K562 (cell line): ENCODE measurements around the gene DPYSL4. TPM values are rescaled to one million over a fixed set of nuclear protein-coding genes. Genes with fewer than 3 reads are reported as not detected.

ENCODE experiments used
- ATF7 ChIP-seq: fragments of 450-650 bp; IDR thresholded peaks from 2 replicates; pipeline ENCODE4 v1.7.1; 2014; ENCODE audit warnings: mild to moderate bottlenecking, moderate library complexity
- GATAD2A ChIP-seq: fragments of 450-650 bp; IDR thresholded peaks from 2 replicates; pipeline ENCODE4 v1.6.1; 2017
- HDGF ChIP-seq: fragments of 450-650 bp; IDR thresholded peaks from 2 replicates; pipeline ENCODE4 v1.6.1; 2016
- HOXB6 ChIP-seq: fragments of 250-450 bp; sonication (Bioruptor Pico); IDR thresholded peaks from 2 replicates; pipeline ENCODE4 v1.5.1; 2022; ENCODE audit warnings: mild to moderate bottlenecking, borderline replicate concordance
- ILK ChIP-seq: fragments of 450-650 bp; IDR thresholded peaks from 2 replicates; pipeline ENCODE4 v1.6.1; 2016; ENCODE audit warnings: missing genetic modification characterization, low read depth, mild to moderate bottlenecking, missing compliant biosample characterization, moderate library complexity, borderline replicate concordance
- MCM3 ChIP-seq: fragments of 450-650 bp; IDR thresholded peaks from 2 replicates; pipeline ENCODE4 v1.6.1; 2016
- MXI1 ChIP-seq: IDR thresholded peaks from 2 replicates; pipeline ENCODE4 v1.6.1; 2011; ENCODE audit warnings: low read depth, mild to moderate bottlenecking, improper control_type of control experiment, low read length
- NFIX ChIP-seq: fragments of 250-450 bp; sonication (Bioruptor Pico); IDR thresholded peaks from 2 replicates; pipeline ENCODE4 v1.4.0; 2020; ENCODE audit warnings: low read depth, mild to moderate bottlenecking, moderate library complexity
- NFRKB ChIP-seq: fragments of 450-650 bp; IDR thresholded peaks from 2 replicates; pipeline ENCODE4 v1.6.1; 2016; ENCODE audit warnings: low read depth
- RB1 ChIP-seq: fragments of 450-650 bp; IDR thresholded peaks from 2 replicates; pipeline ENCODE4 v1.6.1; 2017; ENCODE audit warnings: low read depth, mild to moderate bottlenecking
- ZNF146 ChIP-seq: IDR thresholded peaks from one replicate; pipeline ENCODE4 v1.6.1; 2018; ENCODE audit warnings: missing compliant biosample characterization; ENCODE audit not compliant: unreplicated experiment
- ZNF507 ChIP-seq: conservative IDR thresholded peaks from 2 replicates; pipeline ENCODE4 v1.6.1; 2017; ENCODE audit warnings: missing genetic modification characterization, missing compliant biosample characterization
- polyA plus RNA-seq, 8 experiments: library from polyadenylated mRNA; depleted of rRNA in 4 of 8; stranded (reverse) in 5 of 8; unstranded in 3 of 8; fragments of >200 nt; fragmentation: Nextera tagmentation in 2 of 8; fragmentation: Illumina TruSeq in 1 of 8; extraction: Ambion mirVana in 2 of 8; extraction: Trizol in 1 of 8; gene quantifications; 2 replicates each; pipeline versions ENCODE4 v1.2.1 to v1.2.3, GENCODE V29; 2011 to 2014; ENCODE audit warnings: inconsistent platforms in 1 of 8, missing spikeins in 1 of 8
- total RNA-seq, 7 experiments: library from RNA; depleted of rRNA in 6 of 7; stranded (reverse); fragments of >200 nt in 6 of 7; fragmentation: Illumina TruSeq in 2 of 7; extraction: Trizol in 2 of 7; gene quantifications; 2 replicates each; pipeline versions ENCODE4 v1.2.1 to v1.2.3, GENCODE V29; 2011 to 2021; ENCODE audit warnings: low replicate concordance in 1 of 7
- TF ChIP-seq, protein P1 (sequence below), 2 experiments: fragments of 450-650 bp; conservative IDR thresholded peaks; 2 replicates each; pipeline ENCODE4 v1.6.1; 2017; ENCODE audit warnings: mild to moderate bottlenecking in 2 of 2, moderate library complexity in 2 of 2
- TF ChIP-seq, protein P2 (sequence below): fragments of 250-450 bp; sonication (Bioruptor Pico); IDR thresholded peaks from 2 replicates; pipeline ENCODE4 v1.4.0; 2020
- TF ChIP-seq, protein P3 (sequence below): fragments of 450-650 bp; IDR thresholded peaks from 2 replicates; pipeline ENCODE4 v1.6.1; 2018; ENCODE audit not compliant: partially characterized antibody
- TF ChIP-seq, protein P4 (sequence below): fragments of 450-650 bp; IDR thresholded peaks from 2 replicates; pipeline ENCODE4 v1.6.1; 2016; ENCODE audit warnings: borderline replicate concordance
- TF ChIP-seq, protein P5 (sequence below): fragments of 450-650 bp; formaldehyde crosslinking; IDR thresholded peaks from 2 replicates; pipeline ENCODE4 v1.4.0; 2020; ENCODE audit warnings: mild to moderate bottlenecking, moderate library complexity

Gene DPYSL4
- total and polyA plus RNA-seq, 9 of the 15 experiments (the other 6 are each of a cell fraction or from before 2014, with no cell fraction given), result 0.03 TPM; not detected in 8

DNA sequence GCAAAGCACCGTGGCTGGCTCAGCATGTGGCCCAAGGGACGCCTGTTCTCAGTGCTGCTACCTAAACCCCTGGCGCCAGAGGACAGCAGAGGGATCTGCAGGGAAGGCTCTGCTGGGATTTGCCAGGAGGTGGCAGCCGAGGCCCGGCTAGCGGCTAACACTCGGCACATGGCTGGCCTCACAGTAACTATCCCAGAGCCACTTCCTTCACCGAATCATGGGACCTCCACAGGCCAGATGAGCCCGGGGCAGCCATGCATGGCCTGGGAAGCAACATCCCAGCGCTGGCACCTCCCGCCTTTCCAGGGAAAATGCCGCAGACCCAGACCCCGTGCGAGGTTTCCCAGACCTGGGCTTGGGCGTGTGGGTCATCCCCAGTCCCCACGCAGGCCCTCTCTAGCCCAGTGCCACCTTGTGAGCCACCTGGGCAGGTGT, 36.4 kb downstream of the DPYSL4 start (continued):
- TF ChIP-seq, protein P1, sequence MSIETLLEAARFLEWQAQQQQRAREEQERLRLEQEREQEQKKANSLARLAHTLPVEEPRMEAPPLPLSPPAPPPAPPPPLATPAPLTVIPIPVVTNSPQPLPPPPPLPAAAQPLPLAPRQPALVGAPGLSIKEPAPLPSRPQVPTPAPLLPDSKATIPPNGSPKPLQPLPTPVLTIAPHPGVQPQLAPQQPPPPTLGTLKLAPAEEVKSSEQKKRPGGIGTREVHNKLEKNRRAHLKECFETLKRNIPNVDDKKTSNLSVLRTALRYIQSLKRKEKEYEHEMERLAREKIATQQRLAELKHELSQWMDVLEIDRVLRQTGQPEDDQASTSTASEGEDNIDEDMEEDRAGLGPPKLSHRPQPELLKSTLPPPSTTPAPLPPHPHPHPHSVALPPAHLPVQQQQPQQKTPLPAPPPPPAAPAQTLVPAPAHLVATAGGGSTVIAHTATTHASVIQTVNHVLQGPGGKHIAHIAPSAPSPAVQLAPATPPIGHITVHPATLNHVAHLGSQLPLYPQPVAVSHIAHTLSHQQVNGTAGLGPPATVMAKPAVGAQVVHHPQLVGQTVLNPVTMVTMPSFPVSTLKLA (conservative IDR thresholded peaks at IDR 0.05), result peak; percentile 43 to 51
- TF ChIP-seq MXI1 (no peak), HOXB6 (CRISPR knock-in tag) (no peak), GATAD2A (no peak), HDGF (no peak), NFRKB (no peak), ILK (tag) (no peak), ZNF146 (CRISPR knock-in tag) (no peak), RB1 (0 out of 2 replicates have a peak, but pooled peaks have one; percentile 54), ZNF507 (tag) (no peak), NFIX (CRISPR knock-in tag) (no peak), ATF7 (0 out of 2 replicates have a peak, but pooled peaks have one; percentile 15), MCM3 (no peak)
- TF ChIP-seq, protein P2, sequence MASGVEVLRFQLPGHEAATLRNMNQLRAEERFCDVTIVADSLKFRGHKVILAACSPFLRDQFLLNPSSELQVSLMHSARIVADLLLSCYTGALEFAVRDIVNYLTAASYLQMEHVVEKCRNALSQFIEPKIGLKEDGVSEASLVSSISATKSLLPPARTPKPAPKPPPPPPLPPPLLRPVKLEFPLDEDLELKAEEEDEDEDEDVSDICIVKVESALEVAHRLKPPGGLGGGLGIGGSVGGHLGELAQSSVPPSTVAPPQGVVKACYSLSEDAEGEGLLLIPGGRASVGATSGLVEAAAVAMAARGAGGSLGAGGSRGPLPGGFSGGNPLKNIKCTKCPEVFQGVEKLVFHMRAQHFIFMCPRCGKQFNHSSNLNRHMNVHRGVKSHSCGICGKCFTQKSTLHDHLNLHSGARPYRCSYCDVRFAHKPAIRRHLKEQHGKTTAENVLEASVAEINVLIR (CRISPR knock-in tag), result no peak
- TF ChIP-seq, protein P3, sequence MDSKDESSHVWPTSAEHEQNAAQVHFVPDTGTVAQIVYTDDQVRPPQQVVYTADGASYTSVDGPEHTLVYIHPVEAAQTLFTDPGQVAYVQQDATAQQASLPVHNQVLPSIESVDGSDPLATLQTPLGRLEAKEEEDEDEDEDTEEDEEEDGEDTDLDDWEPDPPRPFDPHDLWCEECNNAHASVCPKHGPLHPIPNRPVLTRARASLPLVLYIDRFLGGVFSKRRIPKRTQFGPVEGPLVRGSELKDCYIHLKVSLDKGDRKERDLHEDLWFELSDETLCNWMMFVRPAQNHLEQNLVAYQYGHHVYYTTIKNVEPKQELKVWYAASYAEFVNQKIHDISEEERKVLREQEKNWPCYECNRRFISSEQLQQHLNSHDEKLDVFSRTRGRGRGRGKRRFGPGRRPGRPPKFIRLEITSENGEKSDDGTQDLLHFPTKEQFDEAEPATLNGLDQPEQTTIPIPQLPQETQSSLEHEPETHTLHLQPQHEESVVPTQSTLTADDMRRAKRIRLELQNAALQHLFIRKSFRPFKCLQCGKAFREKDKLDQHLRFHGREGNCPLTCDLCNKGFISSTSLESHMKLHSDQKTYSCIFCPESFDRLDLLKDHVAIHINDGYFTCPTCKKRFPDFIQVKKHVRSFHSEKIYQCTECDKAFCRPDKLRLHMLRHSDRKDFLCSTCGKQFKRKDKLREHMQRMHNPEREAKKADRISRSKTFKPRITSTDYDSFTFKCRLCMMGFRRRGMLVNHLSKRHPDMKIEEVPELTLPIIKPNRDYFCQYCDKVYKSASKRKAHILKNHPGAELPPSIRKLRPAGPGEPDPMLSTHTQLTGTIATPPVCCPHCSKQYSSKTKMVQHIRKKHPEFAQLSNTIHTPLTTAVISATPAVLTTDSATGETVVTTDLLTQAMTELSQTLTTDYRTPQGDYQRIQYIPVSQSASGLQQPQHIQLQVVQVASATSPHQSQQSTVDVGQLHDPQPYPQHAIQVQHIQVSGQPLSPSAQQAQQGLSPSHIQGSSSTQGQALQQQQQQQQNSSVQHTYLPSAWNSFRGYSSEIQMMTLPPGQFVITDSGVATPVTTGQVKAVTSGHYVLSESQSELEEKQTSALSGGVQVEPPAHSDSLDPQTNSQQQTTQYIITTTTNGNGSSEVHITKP, result no peak
- TF ChIP-seq, protein P4, sequence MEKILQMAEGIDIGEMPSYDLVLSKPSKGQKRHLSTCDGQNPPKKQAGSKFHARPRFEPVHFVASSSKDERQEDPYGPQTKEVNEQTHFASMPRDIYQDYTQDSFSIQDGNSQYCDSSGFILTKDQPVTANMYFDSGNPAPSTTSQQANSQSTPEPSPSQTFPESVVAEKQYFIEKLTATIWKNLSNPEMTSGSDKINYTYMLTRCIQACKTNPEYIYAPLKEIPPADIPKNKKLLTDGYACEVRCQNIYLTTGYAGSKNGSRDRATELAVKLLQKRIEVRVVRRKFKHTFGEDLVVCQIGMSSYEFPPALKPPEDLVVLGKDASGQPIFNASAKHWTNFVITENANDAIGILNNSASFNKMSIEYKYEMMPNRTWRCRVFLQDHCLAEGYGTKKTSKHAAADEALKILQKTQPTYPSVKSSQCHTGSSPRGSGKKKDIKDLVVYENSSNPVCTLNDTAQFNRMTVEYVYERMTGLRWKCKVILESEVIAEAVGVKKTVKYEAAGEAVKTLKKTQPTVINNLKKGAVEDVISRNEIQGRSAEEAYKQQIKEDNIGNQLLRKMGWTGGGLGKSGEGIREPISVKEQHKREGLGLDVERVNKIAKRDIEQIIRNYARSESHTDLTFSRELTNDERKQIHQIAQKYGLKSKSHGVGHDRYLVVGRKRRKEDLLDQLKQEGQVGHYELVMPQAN, result no peak
- TF ChIP-seq, protein P5, sequence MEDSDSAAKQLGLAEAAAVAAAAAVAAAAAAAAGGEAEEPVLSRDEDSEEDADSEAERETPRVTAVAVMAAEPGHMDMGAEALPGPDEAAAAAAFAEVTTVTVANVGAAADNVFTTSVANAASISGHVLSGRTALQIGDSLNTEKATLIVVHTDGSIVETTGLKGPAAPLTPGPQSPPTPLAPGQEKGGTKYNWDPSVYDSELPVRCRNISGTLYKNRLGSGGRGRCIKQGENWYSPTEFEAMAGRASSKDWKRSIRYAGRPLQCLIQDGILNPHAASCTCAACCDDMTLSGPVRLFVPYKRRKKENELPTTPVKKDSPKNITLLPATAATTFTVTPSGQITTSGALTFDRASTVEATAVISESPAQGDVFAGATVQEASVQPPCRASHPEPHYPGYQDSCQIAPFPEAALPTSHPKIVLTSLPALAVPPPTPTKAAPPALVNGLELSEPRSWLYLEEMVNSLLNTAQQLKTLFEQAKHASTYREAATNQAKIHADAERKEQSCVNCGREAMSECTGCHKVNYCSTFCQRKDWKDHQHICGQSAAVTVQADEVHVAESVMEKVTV, result peak; percentile 89
